UCSD-AML1 (cell line): ENCODE results near the gene EP400.
A peak's percentile ranks its signal among the peaks of the same experiment; 100 is the strongest.

Experiments used
- DNase-seq: peaks from one replicate; lab custom pipeline; 2025; ENCODE audit not compliant: unreplicated experiment; lab: John Stamatoyannopoulos, UW

Gene EP400, protein sequence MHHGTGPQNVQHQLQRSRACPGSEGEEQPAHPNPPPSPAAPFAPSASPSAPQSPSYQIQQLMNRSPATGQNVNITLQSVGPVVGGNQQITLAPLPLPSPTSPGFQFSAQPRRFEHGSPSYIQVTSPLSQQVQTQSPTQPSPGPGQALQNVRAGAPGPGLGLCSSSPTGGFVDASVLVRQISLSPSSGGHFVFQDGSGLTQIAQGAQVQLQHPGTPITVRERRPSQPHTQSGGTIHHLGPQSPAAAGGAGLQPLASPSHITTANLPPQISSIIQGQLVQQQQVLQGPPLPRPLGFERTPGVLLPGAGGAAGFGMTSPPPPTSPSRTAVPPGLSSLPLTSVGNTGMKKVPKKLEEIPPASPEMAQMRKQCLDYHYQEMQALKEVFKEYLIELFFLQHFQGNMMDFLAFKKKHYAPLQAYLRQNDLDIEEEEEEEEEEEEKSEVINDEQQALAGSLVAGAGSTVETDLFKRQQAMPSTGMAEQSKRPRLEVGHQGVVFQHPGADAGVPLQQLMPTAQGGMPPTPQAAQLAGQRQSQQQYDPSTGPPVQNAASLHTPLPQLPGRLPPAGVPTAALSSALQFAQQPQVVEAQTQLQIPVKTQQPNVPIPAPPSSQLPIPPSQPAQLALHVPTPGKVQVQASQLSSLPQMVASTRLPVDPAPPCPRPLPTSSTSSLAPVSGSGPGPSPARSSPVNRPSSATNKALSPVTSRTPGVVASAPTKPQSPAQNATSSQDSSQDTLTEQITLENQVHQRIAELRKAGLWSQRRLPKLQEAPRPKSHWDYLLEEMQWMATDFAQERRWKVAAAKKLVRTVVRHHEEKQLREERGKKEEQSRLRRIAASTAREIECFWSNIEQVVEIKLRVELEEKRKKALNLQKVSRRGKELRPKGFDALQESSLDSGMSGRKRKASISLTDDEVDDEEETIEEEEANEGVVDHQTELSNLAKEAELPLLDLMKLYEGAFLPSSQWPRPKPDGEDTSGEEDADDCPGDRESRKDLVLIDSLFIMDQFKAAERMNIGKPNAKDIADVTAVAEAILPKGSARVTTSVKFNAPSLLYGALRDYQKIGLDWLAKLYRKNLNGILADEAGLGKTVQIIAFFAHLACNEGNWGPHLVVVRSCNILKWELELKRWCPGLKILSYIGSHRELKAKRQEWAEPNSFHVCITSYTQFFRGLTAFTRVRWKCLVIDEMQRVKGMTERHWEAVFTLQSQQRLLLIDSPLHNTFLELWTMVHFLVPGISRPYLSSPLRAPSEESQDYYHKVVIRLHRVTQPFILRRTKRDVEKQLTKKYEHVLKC (N-terminal part only)

DNA sequence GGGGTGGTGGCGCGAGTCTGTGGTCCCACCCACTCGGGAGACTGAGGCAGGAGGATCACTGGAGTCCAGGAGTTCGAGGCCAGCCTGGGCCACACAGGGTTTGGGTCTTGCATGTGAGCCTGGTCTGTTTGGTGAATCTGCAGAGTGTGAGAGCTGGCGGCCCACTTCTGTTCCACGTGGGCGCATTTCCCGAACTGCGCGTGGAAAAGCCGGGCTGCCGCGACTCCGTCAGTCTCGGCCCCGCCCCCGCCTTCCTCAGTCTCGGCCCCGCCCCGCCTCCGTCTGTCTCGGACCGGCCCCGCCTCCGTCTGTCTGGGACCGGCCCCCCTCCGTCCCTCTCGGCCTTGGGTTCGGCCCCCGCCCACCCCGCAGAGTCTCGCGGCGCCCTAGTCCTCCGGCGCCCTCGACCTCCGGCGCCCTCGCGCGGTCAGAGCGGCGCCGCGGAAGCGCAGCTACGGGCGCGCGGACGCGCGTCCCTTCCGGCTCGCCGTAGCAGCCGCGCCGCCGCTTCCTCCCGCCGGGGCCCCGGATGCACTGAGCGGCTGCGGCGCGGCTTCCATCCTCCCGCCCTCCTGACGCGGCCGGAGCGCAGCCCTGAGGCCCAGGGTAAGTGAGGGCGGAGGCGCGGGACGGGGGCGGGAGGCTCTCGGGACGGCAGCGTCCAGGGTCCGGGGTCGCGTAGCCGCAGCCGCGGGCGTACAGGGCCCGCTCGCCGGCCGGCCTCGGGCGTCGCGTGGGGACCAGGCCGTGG is at the start of gene EP400:
Gene EP400 (plus strand): TSS at position 512 of the 751 bp plus-strand sequence. CDS start 10,678 bp downstream, outside the sequence.
- peak; percentile 97 for DNase-seq

- no peak for DNase-seq
These were observed 49.3 kb upstream of the EP400 start for GRCh38 chr12:131900397-131900796.

DNA sequence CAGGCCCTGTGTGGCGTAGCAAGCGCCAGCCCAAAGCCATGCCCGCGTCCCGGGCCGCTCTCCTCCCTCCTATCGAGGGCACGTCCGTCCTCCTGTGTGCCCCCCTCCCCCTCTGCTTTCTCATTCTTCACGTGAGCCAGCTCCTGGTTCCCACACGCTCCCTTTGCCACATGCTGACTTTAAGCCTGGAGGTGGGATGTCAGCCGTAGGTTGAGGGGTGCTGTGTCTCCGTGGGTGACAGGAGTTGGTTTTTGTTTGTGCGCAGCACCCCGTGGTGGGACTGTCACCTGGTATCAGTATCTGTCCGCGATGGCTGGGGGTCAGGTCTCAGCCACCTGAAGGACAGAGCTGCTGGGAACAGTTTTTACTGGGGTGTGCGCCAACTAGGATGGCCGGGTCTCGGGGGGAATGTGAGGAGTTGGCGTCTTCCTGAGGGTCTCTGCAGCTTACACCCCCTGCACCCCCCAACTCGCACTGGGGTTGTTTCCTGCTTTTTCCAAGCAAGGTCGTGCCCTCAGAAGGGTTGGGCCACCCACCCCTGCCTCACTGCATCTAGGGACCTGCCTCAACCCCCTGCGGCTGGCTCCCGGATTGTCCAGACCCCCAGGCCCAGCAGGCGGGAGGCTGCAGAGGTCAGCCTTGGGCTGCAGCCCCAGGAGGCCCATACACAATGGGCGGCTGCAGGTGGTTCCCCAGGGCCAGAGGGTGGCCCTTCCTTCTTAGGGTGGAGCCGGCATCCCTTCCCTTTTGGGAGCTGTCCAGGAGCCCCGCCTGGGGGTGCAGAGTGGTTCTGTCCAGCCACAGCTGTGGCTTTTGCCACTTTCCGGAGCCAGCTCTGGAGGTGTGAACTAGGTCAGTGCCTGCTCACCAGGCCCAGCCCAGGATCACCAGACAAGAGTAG is 48.1 kb upstream of the EP400 start:
- no peak for DNase-seq

DNA sequence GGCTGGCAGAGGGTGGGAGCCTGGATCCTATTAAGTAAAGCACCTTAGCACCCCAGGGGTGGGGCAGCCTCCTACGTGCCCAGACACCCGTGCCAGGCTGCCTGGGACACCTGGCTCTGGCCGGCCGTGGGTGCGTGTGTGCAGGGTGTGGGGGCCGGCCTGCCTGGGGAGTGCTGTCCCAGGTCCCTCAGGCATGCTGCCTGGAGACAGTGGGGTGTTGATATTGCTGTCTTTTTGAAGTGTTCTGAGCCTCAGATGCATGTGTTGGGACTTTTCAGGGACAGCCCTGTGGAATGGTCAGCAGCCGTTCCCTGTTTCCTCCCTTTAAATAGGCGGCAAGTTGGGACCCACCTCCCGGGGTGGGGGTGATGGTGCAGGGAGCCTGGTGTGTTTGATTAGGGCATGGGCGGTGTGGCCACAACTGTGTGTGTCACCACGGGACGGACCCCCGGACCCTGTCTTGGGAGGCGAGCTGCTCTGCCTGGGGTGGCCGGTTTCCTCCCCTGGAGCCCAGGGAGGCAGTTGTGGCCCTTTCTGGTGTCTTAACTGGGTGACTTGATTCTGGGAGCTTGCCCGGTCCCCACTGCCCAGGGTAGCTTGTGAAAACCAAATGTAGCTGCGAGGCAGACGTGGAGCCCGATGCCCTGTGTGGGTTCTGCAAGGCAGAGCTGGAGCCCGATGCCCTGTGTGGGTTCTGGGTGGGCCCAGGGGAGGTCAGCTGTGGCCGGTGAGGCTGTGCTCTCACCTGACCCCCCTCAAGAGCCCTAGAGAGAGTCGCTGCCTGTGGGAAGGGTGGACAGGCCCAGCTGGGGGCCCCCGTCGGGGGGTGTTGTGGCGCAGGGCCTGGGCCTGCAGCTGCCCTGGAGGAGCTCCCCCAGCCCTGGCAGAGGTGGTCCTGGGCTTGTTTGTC is 47.2 kb upstream of the EP400 start:
- DNase-seq, result no peak

- no peak for DNase-seq
These were observed 46.2 kb upstream of the EP400 start for GRCh38 chr12:131903270-131904255.

- no peak for DNase-seq
These were observed 45.4 kb upstream of the EP400 start for GRCh38 chr12:131904346-131904745.

GRCh38 chr12:131905081-131905629 is 44.6 kb upstream of the EP400 start:
- no peak for DNase-seq

GRCh38 chr12:131905630-131906091 is 44.1 kb upstream of the EP400 start:
- no peak for DNase-seq

- DNase-seq, result no peak
These were observed 42.2 kb upstream of the EP400 start for GRCh38 chr12:131907379-131908091.

DNA sequence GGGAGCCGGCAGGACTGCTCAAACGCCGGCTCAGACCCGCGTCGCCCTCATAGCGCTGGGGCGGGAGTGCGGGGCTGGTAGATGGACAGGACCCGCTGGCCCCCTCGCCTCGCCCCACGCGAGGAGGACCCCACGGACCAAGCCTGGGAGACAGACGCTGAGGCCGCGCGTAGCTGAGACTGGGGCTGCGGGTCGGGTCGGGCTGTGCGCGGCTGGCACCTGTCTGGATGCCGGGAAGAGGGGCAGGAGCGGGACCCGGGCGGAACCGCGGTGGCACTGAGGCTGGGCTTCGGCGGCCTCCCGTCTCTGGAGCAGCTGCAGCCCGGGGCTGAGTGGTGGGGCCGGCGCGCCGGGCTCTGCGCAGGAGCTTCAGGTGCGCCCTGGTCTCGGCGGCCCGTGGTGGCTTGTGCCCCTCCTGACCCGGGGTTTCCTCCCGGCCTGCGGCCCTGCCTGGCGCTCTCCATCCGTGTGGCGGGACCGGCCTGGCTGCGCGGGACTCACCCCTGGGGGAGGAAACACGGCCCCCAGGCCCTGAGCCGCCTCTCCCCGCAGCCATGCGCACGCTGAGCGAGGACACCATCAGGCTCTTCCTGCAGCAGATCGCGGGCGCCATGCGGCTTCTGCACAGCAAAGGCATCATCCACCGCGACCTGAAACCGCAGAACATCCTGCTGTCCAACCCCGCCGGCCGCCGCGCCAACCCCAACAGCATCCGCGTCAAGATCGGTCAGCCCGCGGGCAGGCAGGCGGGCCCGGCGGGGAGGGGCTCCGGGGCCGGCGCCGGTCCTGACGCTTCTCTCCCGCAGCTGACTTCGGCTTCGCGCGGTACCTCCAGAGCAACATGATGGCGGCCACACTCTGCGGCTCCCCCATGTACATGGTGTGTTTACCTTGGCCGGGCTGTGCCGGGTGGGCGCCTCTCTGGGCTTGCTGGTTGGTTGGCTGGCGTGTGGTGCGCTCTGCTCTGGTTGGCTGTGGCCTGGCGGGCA is 41.4 kb upstream of the EP400 start:
- DNase-seq, result no peak

GRCh38 chr12:131909081-131909751 is 40.5 kb upstream of the EP400 start:
- no peak for DNase-seq

DNA sequence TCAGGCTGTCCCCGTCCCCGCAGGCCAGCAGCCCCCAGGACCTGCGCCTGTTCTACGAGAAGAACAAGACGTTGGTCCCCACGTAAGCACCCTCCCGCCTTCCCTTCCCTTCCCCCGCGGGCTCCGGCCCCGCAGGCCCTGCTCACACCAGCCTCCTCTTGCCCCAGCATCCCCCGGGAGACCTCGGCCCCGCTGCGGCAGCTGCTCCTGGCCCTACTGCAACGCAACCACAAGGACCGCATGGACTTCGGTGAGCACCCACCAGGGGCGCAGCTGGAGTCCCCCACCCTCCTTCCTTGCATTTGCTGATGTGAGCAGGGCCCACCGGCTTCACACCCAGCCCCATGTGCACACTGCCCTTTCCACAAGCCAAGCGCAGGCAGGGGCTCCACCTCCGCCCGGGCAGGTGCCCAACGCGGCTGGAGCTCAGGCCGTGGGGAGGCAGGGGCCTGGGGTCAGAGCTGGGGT is 40.0 kb upstream of the EP400 start:
- no peak for DNase-seq

- no peak for DNase-seq
These were observed 39.3 kb upstream of the EP400 start for GRCh38 chr12:131910302-131911027.
